DMS153 treated with DMSO at 0.1 percent for 48 hours (cell line): ENCODE results near the gene TTC23L.
"Not testable (repeated sequence)": the region's sequence is repeated elsewhere in the genome, so short reads cannot be mapped to it uniquely, and the experiment has no call there.

ENCODE experiments used
- DNase-seq: peaks from one replicate; lab custom pipeline; 2025; ENCODE audit not compliant: unreplicated experiment; lab: John Stamatoyannopoulos, UW

Gene TTC23L

DNA sequence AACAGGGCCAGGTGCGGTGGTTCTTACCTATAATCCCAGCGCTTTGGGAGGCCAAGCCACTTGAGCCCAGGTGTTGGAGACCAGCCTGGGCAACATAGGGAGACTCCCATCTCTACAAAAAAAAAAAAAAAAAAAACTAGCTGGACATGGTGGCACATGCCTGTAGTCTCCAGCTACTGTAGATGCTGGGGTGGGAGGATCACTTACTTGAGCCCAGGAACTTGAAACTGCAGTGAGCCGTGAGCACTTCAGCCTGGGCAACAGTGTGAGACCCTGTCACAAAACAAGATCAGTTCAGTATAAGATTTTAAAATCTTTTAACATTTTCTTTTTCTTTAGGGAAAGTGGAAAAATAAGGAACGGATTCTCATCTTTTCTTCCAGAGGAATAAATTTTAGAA, 79.1 kb downstream of the TTC23L start:
- no peak for DNase-seq

DNA sequence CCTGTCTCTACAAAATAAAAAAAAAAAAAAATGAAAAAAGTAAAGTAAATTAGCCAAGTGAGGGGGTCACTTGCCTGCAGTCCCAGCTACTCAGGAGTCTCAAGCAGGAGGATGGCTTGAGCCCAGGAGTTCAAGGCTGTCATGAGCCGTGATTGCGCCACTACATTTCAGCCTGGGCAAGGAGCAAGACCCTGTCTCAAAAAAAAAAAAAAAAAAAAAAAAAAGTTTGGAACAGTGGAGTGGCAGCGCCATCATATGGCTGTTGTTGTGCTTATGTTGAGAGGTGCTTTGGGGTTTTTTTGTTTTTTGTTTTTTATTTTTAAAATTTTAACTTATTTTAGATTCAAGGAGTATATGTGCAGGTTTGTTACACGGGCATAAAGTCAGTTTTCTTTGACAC, 80.1 kb downstream of the TTC23L start:
- DNase-seq = no peak

DNA sequence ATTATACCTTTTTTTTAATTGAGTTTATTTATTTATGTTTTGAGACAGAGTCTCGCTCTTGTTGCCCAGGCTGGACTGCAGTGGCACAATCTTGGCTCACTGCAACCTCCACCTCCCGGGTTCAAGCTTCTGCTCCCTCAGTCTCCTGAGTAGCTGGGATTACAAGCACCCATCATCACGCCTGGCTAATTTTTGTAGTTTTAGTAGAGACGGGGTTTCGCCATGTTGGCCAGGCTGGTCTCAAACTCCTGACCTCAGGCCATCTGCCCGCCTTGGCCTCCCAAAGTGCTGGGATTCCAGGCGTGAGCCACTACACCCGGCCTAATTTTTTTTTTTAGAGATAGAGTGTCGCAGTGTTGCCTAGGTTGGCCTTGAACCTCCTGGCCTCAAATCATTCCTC, 84.3 kb downstream of the TTC23L start:
- not testable (repeated sequence) for DNase-seq

DNA sequence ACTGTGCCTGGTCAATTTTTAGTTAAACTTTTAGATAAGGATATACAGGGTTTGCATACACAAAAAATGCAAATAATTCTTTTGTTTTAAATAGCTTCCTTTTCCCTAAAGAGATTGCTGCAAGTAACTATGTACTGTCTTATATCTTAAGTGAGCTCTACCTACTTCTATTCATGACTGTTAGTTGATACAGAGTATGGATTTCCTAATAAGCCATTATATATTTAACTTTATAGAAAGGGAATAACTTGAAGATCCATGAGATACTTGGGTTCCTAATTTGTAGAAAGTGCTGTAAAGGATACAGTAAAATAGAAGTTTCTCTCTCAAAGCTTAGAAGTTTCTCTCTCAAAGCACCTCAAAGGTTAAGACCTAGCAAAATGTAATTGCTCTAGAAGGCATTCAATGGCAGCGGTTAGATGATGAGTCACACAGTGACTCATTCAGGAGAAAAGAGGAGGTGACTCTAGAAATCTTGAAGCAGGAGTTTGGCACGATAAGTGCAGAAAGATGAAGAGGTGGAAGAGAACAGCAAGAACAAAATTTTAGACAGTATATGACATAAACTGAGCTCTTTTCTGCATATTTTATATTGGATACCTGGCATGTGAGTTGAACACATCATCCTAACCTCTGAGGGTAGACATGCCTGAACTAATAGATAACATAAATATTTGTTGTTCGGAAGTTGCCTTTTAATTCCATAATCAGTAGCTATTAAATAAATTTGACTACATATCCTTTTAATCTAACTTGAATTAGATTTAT, 84.9 kb downstream of the TTC23L start:
- no peak for DNase-seq

DNA sequence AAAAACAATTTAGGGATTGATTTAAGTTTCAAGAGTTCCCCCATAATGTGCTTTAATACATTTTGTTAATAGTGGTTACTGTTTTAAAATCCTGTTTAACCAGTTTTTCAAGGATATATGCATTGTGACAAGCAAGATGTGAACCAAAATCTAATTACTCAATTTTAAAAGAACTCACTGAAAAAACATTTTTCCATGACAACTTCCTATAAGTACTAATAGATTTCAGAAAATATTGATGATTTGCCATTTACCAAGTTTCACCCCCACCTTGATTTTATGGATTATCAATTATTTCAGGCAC, 85.5 kb downstream of the TTC23L start:
- no peak for DNase-seq

DNA sequence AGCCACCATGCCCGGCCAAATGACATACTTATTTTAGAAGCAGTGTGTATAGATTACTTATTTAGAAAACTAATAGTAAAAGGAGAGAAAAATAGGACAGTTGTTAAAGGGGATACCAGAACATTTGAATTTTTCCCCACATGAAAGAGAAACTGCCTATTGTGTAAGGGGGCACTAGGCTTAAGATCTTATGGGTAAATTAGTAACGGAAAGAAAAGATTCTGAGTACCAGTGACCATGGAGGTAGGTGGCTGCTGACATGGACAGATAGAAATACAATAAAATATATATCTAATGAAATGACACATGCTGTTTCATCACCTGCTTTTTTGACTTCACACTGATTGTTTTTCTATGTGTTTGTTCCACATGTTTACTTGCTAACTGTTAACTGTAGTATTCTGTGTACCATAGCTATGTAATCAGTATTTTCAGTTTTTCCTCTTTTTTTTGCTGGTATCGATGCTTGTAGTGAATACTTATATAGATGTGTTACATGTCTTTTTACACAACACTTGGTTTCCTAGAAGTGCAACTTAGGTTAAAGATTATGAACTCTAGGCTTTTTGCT, 87.4 kb downstream of the TTC23L start:
- DNase-seq = no peak

DNA sequence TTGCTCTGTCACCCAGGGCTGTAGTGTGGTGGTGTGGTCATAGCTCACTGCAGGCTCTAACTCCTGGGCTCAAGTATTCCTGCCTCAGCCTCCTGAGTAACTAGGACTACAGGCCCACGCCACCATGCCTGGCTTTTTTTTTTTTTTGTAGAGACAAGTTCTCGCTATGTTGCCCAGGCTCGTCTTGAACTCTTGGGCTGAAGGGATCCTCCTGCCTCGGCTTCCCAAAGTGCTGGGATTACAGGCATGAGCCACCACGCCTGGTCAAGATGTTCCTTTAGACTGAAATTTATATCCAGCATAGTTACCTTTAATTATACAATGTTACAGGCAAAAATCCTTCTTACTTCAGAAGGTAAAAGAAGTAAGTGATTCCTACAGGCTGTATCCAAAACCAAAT, 88.8 kb downstream of the TTC23L start:
- no peak for DNase-seq

DNA sequence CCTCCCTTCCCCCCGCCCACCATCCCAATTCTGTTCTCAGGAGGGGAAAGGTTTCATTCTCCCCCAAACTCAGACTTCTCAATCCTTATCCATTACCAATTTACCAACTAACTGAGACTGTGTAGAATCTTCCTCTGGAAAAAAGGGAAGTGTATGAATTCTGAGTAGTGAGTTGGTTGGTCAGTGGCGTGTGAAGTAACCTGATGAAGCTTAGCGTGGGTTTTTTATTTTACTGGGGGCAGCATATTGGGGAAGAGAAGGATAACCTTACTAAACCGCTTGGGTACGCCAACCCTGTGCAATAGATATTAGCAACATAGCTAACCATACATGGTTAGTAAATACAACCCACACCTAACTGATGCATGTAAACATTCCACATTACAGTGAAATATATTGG, 89.3 kb downstream of the TTC23L start:
- no peak for DNase-seq

DNA sequence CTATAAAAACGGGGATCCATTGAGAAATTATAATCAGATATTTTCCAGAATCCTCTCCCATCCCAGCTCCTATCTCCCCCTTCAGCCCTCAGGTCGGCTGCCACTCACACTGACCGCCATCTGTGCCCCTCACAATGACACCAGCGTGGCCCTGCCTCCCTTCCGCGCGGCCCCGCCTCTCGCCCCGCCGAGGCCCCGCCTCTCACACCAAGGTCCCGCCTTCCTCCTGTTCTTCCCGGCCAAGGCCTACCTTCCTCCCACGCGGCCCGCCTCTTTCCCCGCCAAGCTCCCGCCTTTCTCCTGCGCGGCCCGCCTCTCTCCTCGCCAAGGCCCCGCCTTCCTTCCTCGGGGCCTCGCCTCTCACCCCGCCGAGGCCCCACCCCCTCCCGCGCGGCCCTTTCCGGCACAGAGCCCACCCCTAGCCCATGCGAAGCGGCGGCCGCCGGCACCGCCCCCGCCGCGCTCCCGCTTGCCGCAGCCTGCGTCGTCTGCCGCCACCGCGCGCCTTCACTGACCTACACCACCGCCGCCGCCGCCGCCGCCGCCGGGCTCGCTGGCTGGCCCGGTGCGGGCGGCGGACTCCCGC, 90.3 kb downstream of the TTC23L start, which contains the start of gene DNAJC21:
TSS of gene DNAJC21 (plus strand) at position 426 of the 586 bp plus-strand sequence. CDS start 261 bp downstream, outside the sequence.
- DNase-seq = peak; percentile 99

DNA sequence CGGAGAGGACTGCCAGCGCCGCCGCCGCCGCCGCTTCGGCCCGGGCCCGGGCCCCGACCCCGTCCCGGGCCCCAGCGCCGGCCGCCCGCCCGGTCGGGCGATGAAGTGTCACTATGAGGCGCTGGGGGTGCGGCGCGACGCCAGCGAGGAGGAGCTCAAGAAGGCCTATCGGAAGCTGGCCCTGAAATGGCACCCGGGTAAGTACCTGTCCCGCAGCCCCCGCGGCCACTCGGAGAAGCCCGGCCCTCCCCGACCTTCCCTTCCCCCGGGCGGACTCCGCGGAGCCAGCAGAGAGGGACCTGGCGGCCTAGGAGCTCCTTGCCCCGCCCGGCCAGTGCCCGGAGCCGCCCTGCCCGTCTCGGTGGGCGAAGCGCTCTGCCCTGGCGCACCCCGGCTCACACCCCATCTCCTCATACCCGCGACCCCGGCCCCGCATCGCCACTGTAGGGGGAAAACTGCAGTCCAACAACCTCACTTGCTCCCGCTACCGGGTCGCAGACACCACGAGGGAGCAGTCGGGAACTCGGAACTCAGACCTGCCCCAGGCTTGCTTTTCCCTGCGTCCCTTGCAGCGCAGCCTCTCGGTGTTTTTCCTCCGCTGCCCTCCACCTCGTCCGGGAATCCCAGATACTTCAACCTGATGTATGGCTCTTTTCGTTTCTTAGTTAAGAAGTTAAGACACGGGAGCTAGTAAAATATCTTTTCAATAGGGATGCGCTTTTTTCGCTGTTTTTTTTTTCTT, 90.9 kb downstream of the TTC23L start:
- DNase-seq = peak; percentile 56

DNA sequence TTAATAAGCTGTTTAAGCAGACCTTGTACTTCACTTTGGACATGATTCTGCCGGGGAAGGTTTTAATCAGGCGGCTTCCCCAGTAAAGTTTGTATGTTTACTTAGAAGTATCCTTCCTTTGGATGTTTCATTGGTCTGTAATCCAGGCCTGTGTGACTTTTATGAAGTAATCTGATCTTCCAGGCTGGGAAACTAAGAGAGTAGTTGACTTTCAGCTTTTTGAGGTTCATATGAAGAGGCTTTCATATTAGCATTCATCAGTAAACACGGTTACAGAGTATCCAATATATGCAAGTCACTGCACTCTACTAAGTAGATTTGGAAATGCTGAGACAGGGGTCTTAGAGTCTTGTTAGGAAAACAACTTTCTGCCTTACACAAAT, 91.5 kb downstream of the TTC23L start:
- DNase-seq = no peak

DNA sequence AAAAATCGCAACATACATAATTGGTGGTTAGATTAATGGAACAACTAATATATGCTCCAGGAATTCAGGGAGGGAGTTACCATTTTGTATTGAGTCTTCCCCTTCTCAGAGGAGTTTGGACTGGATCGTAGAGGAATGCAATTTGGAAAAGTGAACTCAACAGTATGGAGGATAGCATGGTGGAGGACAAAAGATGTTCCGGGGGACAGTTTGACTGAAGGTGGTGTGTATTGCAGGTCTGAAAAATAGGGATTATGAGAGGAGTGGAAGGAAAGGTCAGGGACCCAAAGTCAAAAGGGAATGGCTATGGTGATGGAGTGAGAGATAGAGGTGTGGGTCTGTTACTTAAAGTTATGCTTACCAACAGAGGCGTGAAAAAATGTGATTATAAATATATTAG, 91.9 kb downstream of the TTC23L start:
- no peak for DNase-seq

DNA sequence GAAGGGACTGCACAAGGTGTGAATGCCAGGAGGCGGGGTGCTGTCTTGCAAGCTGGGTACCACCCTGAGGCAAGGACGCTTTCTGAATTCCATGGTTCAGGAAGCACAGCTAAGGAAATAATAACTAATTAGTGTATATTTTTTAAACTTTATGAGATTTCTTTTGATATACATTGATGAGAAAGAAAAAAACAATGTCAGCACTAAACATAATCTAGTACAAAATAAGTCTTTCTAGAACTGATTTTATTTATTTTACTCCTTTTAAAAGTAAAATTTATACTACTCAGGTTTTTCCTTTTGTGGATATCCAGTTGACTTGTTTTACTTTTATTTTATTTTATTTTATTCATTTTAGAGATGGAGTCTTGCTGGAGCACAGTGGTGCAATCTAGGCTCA, 94.0 kb downstream of the TTC23L start:
- DNase-seq = no peak

DNA sequence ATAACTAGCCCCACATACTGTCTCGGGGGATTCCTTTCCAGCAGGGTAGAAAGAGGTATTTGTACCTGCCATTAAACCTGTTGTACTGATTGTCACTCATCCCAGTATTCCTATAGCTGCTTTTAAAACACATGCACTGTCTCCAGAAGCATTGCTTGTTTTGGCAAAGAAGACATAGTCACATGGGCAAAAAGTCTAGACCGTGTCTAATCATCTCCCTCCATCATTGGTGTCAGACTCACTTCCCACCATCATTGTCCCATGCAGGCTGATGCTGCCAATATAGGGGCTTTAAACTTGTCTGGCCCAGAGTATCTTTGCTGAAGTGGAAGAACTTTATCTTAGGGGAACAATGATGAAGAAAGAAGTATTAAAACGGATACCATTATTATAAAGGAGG, 103.0 kb downstream of the TTC23L start:
- DNase-seq = no peak

DNA sequence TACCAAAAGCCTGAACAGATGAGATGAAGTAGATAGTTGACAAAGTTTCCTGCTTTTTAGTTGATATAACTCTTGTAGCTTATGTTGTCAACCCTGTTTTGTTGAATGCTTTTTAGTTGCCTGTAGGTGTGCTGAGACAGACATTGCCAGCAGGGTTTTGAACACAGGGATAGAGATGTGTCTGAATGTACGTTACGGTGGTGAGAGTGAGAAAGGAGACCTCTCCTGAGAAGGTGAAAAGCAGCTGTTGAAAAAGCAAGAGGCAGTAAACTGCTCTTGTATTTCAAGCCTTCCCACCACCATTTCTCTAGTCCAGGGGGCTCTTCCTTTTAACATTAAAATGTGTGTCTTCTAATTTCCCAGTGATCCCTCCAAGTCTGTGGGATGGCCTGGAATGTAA, 105.1 kb downstream of the TTC23L start:
- no peak for DNase-seq

DNA sequence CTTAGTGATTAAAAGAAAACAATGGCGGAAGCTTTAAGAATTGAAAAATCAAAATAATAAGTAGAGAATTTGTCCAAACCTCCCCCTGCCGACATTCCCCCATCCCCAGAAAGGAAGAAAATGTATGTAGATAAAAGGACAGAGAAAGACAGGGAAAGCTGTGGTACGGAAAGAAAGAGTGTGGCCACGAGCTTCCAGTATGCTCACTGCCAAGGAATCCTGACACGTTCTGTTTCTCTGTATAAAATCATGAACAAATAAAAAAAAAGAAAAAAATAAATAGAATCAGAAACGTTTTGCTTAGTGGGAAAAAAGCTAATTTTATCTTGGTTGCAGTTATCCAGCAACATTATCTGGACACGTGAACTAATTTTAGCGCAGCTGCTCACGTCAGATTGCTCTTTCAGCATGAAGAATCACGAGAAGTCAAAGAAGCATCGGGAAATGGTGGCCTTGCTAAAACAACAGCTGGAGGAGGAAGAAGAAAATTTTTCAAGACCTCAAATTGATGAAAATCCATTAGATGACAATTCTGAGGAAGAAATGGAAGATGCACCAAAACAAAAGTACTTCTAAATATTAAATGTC, 105.6 kb downstream of the TTC23L start:
- DNase-seq = no peak
